HG03175 (cell line): Measurements from ENCODE around the gene MVK.

Source experiments
- ATAC-seq: cut with Tn5 transposase; IDR thresholded peaks from one replicate; pipeline ENCODE4 v1.9.1; 2021; ENCODE audit warnings: mild to moderate bottlenecking, moderate library complexity; ENCODE audit not compliant: unreplicated experiment

MVK gene

GRCh38 chr12:109626378-109627115 lies 53.0 kb downstream of the MVK start:
- no peak for ATAC-seq

- ATAC-seq = no peak
Measured at GRCh38 chr12:109627633-109628032, 54.0 kb downstream of the MVK start.

- no peak for ATAC-seq
Measured at GRCh38 chr12:109630107-109630506, 56.5 kb downstream of the MVK start.

- no peak for ATAC-seq
Measured at GRCh38 chr12:109630815-109631214, 57.2 kb downstream of the MVK start.

- ATAC-seq = no peak
Measured at GRCh38 chr12:109631302-109631701, 57.7 kb downstream of the MVK start.

- ATAC-seq = no peak
Measured at GRCh38 chr12:109631751-109632150, 58.2 kb downstream of the MVK start.

GRCh38 chr12:109632342-109632741 lies 58.7 kb downstream of the MVK start:
- no peak for ATAC-seq

- ATAC-seq = no peak
Measured at GRCh38 chr12:109635717-109636116, 62.1 kb downstream of the MVK start.

GRCh38 chr12:109637348-109637747 lies 63.8 kb downstream of the MVK start:
- no peak for ATAC-seq

- no peak for ATAC-seq
Measured at GRCh38 chr12:109637996-109638395, 64.4 kb downstream of the MVK start.

- no peak for ATAC-seq
Measured at GRCh38 chr12:109638735-109639134, 65.1 kb downstream of the MVK start.

GRCh38 chr12:109639151-109639872 lies 65.7 kb downstream of the MVK start:
- no peak for ATAC-seq

- ATAC-seq = no peak
Measured at GRCh38 chr12:109640961-109641360, 67.4 kb downstream of the MVK start.

- ATAC-seq = no peak
Measured at GRCh38 chr12:109641422-109641821, 67.8 kb downstream of the MVK start.

- ATAC-seq = no peak
Measured at GRCh38 chr12:109642506-109643132, 69.0 kb downstream of the MVK start.

- ATAC-seq = no peak
Measured at GRCh38 chr12:109645194-109645593, 71.6 kb downstream of the MVK start.

- ATAC-seq = no peak
Measured at GRCh38 chr12:109645708-109646107, 72.1 kb downstream of the MVK start.
